Ecto neural progenitor cell (in vitro differentiated cells): ENCODE measurements around the gene PHETA1.
A peak's percentile ranks its signal among the peaks of the same experiment; 100 is the strongest.

Experiments
- DNase-seq: peaks from one replicate; pipeline ENCODE4 v3.0.0-alpha.2; 2018; ENCODE audit warnings: low spot score

PHETA1 gene

DNA sequence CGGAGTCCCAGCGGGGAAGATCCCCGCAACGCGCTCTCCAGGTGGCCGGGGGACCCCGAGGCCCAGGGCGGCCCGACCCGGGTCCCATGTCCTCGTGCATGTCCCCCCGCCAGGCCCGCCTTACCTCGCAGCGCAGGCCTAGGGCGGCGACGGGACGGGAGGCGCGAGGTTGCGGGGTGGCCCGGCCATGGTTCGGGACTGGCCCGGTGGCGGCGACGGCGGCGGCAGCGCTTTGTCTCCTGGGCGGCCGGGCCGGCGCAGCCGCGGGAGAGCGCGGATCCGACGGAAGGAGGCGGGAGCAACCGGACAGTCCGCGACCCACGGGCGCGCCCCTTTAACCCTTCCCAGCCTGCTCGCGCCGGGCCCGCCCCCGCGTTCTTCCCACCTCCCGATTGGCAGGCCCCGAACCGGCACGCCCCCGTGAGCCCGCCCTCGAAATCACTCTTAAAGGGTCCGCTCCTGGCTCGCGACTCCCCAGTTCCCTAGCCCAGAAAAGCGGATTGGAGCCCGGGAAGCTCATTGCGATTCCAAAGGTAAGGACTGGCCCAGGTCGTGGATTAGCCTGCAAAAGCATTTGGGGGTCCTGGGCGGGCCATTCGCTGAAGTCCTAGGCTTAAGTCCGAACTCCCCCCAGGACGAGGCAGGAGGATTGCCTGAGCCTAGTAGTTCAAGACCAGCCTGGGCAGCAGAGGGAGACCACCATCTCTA is at the start of gene PHETA1:
Gene PHETA1, minus strand, starts transcription at position 308 of the 708 bp plus-strand sequence. CDS start 5,668 bp downstream, outside the sequence.
- peak; percentile 97 for DNase-seq

GRCh38 chr12:111418594-111418880 is 49.6 kb upstream of the PHETA1 start:
- no peak for DNase-seq

DNA sequence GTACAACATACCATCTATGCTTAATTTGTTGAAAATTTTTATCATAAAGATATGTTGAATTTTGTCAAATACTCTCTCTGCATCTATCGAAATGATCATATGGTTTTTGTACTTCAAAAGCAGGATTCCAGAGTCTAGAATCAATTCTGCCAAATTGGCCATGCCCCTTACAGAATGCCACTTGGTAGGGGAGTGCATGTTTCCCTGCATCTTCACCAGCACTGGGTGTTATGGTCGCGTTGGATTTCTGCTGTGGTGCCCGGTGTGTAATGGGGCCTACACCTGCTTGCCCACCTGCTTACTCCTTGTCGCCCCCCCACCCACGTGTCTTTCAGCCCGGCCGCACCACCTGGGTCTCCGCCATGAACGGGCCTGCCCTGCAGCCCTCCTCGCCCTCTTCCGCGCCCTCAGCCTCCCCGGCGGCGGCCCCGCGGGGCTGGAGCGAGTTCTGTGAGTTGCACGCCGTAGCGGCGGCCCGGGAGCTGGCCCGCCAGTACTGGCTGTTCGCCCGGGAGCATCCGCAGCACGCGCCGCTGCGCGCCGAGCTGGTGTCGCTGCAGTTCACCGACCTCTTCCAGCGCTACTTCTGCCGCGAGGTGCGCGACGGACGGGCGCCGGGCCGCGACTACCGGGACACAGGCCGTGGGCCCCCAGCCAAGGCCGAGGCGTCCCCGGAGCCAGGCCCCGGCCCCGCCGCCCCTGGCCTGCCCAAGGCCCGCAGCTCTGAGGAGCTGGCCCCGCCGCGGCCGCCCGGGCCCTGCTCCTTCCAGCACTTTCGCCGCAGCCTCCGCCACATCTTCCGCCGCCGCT is 49.1 kb upstream of the PHETA1 start:
- no peak for DNase-seq

DNA sequence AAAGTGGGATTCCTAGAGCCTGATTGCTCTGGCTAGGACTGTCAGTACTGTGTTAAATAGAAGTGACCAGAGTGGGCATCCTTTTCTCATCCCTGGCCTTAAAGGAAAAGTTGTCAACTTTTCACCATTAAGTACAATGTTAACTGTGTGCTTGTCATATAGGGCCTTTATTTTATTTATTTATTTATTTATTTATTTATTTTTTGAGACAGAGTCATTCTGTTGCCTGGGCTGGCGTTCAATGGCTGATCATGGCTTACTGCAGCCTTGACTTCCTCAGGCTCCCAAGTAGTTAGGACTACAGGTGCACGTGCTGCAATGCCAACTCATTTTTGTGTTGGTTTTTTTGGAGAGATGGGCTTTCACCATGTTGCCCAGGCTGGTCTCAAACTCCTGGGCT is 48.4 kb upstream of the PHETA1 start:
- DNase-seq: no peak

GRCh38 chr12:111414711-111415252 is 45.9 kb upstream of the PHETA1 start:
- no peak for DNase-seq

GRCh38 chr12:111413442-111414086 is 44.7 kb upstream of the PHETA1 start:
- DNase-seq: no peak

DNA sequence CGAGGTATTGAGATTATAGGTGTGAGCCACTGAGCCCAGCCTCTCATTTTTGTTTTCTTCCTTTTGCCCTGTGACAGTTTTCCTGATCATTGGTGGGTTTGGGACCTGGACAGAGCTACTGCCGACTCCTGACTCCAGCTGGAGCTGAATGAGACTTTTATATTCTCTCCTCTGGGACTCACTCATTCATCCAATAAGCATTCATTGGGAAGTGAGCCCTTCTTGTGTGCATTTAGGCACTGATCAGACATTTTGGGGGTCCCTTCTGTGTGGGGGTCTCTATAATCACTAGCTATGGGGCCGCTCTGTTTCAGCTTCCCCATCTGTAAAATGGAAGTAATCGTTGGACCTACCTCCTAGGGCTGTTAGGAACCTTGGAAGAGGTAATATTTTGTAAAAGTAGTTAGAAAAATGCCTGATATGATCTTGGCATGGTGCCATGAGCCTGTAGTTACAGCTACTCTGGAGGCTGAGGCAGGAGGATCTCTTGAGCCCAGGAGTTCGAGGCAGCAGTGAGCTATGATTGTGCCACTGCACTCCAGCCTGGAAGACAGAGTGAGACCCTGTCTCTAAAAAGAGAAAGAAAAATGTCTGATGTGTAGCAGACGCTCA is 44.0 kb upstream of the PHETA1 start:
- no peak for DNase-seq

- DNase-seq: no peak
These were observed 43.3 kb upstream of the PHETA1 start for GRCh38 chr12:111412007-111412829.

DNA sequence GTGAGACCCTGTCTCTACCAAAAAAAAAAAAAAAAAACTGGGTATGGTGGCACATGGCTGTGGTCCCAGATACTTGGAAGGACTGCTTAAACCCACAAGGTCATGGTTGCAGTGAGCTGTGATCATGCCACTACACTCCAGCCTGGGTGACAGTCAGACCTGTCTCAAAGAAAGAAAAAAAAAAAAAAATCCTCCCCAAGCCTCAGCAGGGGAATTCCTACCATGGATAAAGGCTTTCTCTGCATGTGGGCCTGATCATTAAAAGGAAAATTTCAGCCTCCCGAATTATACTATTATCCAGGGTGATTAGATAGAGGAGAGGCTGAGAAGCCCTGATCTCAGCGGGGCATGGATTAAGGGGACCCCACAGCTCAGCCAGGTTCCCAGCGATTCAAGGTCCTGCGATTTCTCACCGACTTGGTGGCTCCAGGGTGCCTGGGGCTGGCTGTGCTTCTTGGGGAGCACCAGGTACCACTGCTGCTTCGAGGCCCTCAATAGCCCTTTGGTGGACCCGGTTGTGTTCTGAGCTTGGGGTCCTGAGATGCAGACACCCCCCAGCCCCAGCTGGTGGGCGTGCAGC is 42.4 kb upstream of the PHETA1 start:
- DNase-seq: no peak

DNA sequence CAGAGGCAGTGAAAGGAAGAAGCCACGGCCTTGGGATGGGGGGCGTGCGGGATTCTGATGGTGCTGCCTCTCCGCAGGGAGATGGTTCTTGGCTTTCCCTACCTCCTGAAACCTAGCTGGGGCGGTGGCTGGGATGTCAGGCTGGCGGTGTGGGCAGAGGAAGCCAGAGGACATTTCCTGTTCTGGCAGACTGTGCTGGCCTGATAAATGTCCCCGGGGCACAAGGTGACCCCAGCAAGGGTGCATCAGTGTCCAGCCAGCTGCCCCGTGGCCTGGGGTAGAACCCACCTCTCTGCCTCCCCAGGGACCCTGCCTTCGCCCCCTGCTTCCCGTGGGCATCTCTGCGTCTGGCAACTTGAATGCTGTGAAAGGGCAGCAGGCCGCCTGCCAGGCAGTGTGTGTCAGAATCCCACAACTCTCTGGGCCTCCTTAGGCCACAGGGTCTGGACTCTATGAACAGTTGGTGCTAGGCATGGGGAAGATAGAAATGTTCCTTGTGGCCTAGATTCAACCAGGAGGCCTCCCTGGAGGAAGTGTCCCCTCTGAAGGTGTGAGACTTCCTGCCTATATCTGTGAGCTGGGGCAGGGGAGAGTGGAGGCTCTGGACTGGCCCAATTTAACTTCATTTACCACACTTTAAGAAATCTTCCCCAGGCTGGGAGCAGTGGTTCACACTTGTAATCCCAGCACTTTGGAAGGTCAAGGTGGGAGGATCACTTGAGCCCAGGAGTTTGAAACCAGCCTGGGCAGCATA is 41.7 kb upstream of the PHETA1 start:
- no peak for DNase-seq

- DNase-seq: no peak
These were observed 41.0 kb upstream of the PHETA1 start for GRCh38 chr12:111409780-111410430.

DNA sequence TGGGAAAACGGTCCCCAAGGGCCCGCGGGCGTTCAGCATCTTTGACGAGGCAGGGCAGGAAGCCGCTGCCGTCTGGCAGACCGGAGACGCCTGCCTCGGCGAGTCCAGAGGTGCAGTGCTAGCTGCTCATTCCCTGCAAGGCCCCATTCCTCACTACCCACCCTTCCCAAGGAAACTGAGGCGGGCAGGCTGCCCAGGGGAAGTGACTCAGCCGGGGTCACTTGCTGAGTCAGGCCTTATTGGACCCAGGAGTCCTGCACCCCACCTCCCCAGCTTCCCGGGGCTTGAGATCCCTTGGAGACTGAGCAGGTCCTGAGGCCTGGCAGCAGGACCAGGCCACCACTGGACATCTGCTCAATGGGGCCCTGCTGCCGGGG is 40.5 kb upstream of the PHETA1 start:
- no peak for DNase-seq

- DNase-seq: no peak
These were observed 39.9 kb upstream of the PHETA1 start for GRCh38 chr12:111408686-111409402.

GRCh38 chr12:111408116-111408440 is 39.2 kb upstream of the PHETA1 start:
- DNase-seq: no peak

GRCh38 chr12:111407377-111408115 is 38.7 kb upstream of the PHETA1 start:
- DNase-seq: no peak

DNA sequence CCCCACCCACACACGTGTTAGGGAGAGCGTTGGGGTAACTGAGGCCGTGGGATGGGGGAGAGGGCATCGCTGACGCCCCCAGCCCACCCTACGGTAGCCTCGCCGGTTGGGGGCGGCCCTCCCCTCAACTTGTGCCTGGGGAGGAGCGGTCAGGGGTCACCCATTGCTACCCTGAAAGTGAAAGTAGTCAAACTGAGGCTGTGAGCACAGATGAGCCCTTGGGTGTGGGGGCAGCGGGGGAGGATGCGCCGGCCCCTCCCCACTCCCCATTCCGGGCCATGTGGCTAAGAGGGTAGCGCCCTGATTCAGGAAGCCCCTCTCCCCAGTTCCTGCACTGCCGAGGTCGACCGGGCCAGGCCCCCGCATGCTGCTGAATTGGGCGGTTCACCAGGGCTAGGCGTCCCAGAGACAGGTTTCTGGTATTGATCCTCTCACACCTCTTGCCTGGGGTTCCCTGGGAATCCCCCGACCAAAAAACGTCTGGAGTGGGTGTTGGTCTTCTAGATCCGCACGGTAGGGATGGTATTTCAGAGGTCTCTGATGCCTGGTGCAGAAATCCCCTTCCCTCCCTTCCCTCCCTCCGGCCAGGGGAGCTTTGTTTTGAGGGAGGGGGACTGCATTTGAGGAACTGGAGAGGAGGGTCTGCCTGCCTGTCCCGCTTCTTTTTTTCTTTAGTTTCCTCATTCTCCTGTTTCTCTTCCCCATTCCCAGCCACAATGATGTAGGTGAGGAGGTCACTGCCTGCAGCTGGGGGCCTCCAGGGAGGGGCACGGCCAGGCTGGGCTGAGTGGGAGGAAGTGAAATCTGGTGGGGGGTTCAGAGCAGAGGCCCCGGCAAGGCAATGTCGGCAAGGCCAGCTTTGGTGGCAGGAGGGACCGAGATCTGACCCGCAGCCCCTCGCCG is 37.8 kb upstream of the PHETA1 start:
- DNase-seq: no peak

GRCh38 chr12:111405859-111406473 is 37.1 kb upstream of the PHETA1 start, which contains the start of gene SH2B3:
TSS of gene SH2B3 (plus strand) at chr12:111405923. CDS start at chr12:111418146, 12,223 bp downstream.
- no peak for DNase-seq
